NCI-H2227 (cell line): Measurements from ENCODE around the gene SLMAP.

Experiments
- DNase-seq: peaks from one replicate; lab custom pipeline; 2025; ENCODE audit not compliant: unreplicated experiment; lab: John Stamatoyannopoulos, UW

SLMAP gene

DNA sequence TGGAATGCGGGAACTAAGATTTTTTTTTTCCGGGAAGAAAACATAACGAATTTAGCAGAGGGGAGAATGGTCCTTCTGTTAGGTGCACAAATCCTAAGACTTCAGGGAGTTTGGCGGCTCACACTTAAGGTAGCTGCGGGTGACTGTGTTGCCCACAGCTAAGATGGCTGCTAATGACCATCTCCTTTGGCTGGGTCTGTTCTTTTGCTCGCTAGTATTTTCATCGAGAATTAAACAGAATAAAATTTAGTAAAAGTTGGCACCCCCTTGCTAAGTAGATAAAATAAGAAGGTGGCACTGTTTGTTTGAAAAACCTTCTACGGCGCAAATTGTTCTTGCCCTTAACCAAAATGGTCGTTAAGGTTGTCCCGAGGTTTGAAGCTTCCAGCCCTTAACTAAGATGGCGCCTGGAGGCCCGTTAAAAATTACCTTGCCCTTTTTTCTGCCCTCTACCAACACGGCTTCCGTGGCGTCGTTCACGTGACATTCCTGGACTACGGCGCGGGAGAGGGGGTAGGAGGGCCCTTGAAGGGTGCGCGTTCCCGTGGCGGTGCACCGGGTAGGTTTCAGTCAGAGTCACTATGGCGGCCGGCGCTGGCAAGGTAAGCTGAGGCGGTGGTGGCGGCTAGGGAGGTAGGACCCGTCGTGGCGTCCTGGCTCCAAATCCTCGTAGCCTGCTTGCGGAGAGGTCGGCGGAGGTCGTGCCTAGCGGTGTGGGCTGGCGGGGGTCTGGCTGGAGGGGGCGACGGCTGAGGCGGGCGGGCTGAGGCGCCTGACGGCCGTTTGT is at the start of gene SLMAP:
SLMAP (plus strand) TSS at position 569 of the 787 bp plus-strand sequence. CDS start 1,343 bp downstream, outside the sequence.
- DNase-seq, result peak; percentile 94

DNA sequence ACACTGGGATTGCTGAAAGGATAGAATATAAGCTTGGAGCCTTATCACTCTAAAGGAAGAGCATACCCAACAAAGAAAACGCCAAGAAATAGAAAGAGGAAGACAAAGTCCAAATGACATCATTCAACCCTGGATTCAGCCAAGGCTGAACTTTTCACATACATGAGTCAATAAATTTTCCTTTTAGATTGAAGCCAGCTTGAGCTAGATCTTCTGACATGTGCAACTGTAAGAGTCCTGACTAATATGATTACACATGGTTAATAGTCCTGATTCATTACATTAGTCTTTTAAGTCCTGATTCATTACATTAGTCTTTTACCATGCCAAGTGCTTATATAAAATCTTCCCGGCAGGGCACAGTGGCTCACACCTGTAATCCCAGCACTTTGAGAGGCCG is 49.6 kb upstream of the SLMAP start:
- no peak for DNase-seq

DNA sequence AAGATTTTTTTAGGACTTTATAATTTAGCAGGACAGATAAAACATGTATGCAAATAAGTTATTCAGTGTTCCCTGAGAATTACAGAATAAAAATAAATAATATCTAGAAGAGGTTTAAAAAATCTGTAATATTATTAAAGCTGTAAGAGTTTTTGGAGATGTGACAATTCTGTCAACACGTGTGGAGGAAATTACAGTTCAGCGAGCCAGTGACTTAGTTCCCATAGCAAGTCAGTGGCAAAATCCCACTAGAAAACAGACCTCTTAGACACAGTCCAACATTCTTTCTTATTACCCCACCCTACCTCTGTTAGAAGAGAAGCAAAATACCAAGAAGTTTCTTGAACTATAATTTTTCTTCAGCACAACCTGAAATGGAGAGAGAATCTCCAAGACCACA is 47.1 kb upstream of the SLMAP start:
- DNase-seq, result no peak

DNA sequence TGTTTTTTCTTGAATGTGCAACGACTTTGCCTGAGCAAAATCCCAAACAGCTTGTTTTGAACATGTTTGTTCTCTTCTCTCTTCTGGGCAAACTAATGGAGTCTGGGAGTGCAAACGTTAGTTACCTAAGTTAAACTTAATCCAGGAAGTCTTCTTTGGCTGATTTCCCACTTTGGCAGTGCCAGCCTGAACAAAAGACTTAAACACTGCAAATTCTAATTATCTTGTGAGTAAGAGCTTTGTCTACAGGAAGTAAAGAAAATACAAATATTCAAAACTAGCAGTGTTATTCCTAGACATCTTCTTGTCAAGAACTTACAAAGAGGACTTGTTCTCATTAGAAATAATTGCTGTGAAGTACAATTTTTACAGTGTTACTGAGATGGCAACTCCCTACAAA is 46.5 kb upstream of the SLMAP start:
- DNase-seq, result no peak

DNA sequence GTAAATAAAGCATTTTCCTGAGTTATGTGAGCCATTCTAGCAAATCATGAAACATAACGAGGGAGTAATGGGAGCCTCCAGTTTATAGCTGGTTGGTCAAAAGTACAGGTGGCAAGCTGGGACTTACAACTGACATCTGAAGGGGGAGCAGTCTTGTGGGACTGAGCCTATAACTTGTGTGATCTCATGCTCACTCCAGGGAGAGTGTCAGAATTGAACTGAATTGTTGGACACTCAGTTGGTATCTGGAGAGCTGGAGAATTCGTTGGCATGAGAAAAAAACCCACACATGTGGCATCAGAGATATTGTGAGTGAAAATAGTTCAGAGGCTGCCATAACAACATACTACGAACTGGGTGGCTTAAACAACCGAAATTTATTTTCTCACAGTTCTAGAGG is 40.4 kb upstream of the SLMAP start:
- DNase-seq, result no peak

- no peak for DNase-seq
These were observed 38.8 kb upstream of the SLMAP start for GRCh38 chr3:57717205-57717868.

- DNase-seq, result no peak
These were observed 38.0 kb upstream of the SLMAP start for GRCh38 chr3:57718118-57718517.

DNA sequence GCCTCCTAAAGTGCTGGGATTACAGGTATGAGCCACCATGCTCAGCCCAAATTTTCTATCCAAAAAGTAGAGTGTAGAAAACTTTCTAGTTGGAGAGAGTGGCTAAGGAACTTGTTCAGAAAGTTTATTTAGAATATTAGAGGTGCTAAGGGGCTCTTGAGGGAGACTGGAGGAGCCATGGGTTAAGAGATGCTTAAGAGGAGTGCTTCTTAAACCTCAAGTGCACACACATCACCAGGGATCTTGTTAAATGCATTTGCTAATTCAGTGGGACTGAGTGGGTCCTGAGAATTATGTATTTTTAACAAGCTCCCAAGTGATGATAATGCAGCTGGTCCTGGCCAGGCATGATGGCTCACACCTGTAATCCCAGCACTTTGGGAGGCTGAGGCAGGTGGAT is 29.7 kb upstream of the SLMAP start:
- DNase-seq, result no peak

DNA sequence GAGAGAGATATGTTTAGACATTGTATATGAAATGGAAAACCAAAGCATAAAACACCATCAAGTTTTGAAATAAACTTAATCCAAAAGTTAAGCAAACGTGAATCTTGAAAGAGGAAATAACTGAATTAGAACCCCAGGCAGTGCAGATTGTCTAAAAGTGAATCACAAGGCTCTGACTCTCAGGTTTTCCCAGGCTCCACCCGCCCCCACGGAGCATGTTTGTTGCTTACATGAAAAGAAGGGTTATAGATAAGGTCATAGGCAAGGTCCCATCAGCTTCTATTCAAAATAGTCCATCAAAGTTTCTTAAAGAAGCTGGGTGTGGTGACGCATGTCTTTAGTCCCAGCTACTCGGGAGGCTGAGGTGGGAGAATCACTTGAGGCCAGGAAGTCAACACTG is 29.0 kb upstream of the SLMAP start:
- no peak for DNase-seq

DNA sequence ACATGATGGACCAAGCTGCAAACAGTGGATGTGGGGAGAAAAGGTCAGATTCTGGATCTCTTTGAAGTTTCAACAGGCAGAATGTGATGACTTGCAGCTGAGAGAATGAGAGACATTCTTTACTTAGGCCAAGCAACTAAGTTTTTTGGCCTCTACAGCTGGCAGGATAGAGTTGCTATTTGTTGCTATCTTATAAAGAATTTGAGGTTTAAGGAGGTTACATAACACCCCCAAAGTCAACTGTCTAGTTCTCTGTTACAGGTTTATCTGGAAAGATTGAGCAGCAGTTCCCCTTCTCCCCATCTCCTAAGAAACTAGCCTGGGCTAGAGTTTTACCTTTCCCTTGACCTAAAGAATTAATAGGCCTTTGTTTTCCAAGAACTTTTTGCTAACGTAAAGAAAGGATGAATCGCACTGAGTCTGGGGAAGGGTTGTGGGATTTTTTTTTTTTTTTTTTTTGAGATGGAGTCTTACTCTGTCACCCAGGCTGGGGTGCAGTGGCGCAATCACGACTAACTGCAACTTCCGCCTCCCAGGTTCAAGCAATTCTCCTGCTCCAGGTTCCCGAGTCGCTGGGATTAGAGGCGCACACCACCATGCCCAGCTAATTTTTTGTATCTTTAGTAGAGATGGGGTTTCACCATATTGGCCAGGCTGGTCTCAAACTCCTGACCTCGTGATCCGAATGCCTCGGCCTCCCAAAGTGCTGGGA is 26.6 kb upstream of the SLMAP start:
- no peak for DNase-seq

DNA sequence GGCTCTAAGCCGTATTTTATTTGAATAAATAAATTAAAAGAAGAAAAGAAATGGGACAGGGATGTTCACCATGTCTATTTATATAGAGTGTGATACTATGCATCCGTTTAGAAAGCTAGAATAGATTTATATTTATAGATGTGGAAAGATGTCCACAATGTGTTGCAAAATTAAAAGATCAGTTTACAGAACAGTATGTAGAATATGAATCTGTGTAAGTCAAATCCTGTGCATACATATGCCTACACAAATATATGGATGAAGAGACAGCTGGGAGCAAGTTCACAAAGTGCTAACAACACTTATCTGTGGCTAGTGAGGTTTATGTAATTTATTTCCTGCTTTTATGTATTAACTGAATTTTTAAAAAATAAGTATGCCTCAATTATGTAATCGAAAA is 25.4 kb upstream of the SLMAP start:
- DNase-seq, result no peak

- DNase-seq, result no peak
These were observed 24.8 kb upstream of the SLMAP start for GRCh38 chr3:57731311-57731710.

DNA sequence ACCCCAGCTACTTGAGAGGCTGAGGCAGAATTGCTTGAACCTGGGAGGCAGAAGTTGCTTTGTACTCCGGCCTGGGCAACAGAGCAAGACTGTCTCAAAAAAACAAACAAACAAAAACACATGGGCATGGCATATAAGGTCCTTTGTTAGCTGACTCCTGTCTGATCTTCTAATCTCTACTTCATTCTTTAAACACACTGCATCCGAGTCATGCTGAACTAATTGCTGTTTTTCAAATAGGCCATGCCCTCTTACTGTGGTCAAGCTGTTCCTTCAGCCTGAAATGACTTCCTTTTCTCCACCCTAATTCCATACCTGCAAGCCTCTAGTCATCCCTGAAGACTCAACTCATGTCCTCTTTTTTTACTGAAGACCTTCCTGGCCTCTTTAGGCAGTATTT is 22.3 kb upstream of the SLMAP start:
- no peak for DNase-seq

- no peak for DNase-seq
These were observed 20.7 kb upstream of the SLMAP start for GRCh38 chr3:57735405-57735804.

DNA sequence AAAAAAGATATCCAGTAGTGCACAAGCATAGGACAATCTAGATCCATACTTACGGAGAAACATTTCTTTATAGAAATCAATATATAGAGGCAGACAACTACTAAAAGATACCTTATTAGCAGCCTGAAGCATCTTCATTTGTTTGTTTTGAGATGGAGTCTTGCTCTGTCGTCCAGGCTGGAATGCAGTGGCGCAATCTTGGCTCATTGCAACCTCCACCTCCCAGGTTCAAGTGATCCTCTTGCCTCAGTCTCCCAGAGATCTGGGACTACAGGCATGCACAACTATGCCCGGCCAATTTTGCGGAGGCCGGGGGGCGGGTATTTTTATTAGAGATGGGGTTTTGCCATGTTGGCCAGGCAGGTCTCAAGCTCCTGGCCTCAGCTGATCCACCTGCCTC is 18.3 kb upstream of the SLMAP start:
- no peak for DNase-seq

DNA sequence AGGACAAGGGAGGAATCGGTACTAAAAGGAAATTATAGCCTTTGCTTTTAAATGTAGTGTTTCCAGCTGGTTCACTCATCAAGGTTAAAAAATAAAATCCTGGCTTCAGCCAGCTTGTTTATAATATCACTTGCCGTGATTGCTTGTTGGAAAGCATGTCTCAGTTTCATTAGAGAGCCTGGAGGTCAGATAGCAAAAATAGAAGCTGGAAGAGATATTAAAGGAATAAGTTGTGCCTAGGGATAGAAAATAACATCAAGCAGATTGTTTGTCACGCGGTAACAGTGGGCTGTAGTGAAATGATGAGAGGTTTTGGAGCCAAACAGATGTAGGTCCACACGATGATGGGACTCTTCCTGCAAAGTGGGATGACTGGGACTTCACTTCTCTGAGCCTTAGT is 17.7 kb upstream of the SLMAP start:
- no peak for DNase-seq

DNA sequence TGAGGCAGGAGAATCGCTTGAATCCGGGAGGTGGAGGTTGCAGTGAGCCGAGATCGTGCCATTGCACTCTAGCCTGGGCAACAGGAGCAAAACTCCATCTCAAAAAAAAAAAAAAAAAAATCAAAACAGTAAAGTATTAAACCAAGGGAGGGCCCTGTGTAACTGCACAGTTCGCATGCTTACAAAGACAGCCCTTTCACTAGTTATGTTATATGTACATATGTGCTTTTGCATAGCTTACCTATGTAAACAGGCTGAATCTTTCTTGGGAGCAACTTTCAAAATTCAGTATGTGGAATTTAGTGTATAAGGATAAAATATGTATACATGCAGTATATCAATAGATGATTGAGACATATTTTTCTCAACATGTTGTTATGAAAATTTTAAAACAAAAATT is 16.1 kb upstream of the SLMAP start:
- DNase-seq, result no peak

DNA sequence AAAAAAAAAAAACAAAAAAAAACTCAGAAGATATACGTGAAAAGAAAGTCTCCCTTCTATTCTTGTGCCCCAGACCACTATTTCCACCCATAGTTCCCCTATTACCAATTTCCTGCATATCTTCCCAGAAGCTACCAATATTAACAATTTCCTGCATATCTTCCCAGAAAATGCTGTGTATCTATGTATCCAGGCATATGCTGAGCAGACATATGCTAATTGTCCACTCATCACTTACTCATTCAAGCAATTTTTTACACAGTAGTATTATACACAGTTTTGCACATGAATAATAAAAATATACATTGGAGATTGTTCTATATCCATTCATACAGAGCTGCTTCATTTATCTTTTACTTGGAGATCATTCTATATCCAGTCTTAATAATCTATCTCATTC is 12.6 kb upstream of the SLMAP start:
- no peak for DNase-seq

- no peak for DNase-seq
These were observed 11.0 kb upstream of the SLMAP start for GRCh38 chr3:57745101-57745500.

DNA sequence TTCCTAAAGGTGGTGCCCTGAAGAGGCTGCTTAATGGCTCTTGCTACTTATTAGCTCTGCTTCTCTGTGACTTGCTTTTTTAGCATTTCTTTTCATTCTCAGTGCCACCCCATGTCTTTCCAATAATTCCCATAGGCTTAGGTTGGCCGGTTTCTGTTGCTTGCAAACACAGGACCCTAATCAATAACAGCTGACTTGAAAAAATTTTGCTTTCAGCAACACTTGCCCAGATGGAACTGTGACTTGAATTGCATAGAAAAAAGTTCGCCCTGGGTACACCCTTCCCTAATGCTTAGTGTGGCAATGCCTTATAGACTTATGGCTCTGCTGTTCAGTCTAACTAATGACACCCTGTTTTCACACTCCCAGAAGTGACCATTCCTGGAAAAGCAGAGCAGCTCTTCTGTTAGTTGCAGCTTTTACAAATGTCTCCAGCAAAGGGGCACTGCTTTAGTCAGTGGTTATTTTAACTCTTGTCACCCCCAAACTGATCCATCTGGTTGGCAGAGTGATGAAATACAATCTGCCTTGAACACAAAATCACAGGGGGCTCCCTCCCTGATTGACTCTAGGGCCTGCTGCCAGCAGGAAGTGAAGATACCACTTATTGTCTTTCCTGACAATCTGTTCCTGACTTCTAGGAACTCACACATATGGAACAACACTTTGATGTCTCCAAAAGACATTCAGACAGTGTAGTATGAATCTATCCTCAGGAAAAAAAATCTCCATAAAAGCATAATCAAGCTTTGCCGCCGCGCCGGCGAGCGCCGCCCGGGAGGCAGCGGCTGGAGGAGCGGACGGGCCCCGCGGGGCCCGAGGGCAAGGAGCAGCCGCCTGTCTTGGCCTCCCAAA is 9.7 kb upstream of the SLMAP start:
- no peak for DNase-seq

DNA sequence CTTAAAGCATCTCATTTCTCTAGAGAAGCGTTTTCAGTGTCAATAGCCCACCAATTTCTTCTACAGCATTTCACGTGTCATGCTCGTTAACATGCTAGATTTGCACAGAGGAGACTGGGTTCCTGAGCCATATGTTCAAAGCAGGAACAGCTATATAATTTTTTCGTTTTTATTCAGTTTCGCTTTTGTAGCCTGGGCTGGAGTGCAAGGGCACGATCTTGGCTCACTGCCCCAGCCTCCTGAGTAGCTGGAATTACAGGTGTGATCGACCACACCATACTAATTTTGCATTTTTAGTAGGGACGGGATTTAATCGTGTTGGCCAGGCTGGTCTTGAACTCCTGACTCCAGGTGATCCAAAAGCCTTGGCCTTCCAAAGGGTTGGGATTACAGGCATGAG is 6.6 kb upstream of the SLMAP start:
- DNase-seq, result no peak
